Stimulated activated CD4-positive, alpha-beta T cell treated with anti-CD3 and anti-CD28 coated beads, TNF-alpha, amount 100 ng/mL, for 48 hours (primary cell): Measurements from ENCODE around the gene ANKRD36C.
"Not testable (repeated sequence)": the region's sequence is repeated elsewhere in the genome, so short reads cannot be mapped to it uniquely, and the experiment has no call there.

ENCODE experiments used
- DNase-seq, 3 donors: peaks; one replicate each; pipeline ENCODE4 v3.0.0-alpha.2; 2020; ENCODE audit warnings: low read depth in 3 of 3

Gene ANKRD36C

GRCh38 chr2:96008051-96008450, 16.4 kb upstream of the ANKRD36C start:
- DNase-seq = not testable (repeated sequence)

- DNase-seq = not testable (repeated sequence)
Measured at GRCh38 chr2:96006248-96006647, 14.6 kb upstream of the ANKRD36C start.

- peak in 1 of 3 donors; percentile 13 for DNase-seq
Measured at GRCh38 chr2:95992520-95993272, 1.1 kb upstream of the ANKRD36C start.

GRCh38 chr2:95992102-95992501, 478 bp upstream of the ANKRD36C start:
- DNase-seq = peak in 1 of 3 donors; percentile 11

- not testable (repeated sequence) for DNase-seq
Measured at GRCh38 chr2:95990884-95991283, 740 bp downstream of the ANKRD36C start.

- DNase-seq = not testable (repeated sequence)
Measured at GRCh38 chr2:95951662-95952061, 40.0 kb downstream of the ANKRD36C start.

- DNase-seq = not testable (repeated sequence)
Measured at GRCh38 chr2:95948039-95948438, 43.6 kb downstream of the ANKRD36C start.

GRCh38 chr2:95939947-95940346, 51.7 kb downstream of the ANKRD36C start:
- not testable (repeated sequence) for DNase-seq

GRCh38 chr2:95930740-95931139, 60.9 kb downstream of the ANKRD36C start:
- not testable (repeated sequence) for DNase-seq

- not testable (repeated sequence) for DNase-seq
Measured at GRCh38 chr2:95917007-95917406, 74.6 kb downstream of the ANKRD36C start.

- DNase-seq = not testable (repeated sequence)
Measured at GRCh38 chr2:95915131-95915530, 76.5 kb downstream of the ANKRD36C start.

- DNase-seq = not testable (repeated sequence)
Measured at GRCh38 chr2:95911431-95911830, 80.2 kb downstream of the ANKRD36C start.

GRCh38 chr2:95894443-95894842, 97.2 kb downstream of the ANKRD36C start:
- DNase-seq = not testable (repeated sequence)

GRCh38 chr2:95867929-95868328, 123.7 kb downstream of the ANKRD36C start:
- not testable (repeated sequence) for DNase-seq

GRCh38 chr2:95867047-95867677, 124.5 kb downstream of the ANKRD36C start:
- not testable (repeated sequence) for DNase-seq

GRCh38 chr2:95862121-95862520, 129.5 kb downstream of the ANKRD36C start:
- not testable (repeated sequence) for DNase-seq

- no peak for DNase-seq
Measured at GRCh38 chr2:95836151-95836550, 155.5 kb downstream of the ANKRD36C start.

- DNase-seq = not testable (repeated sequence)
Measured at GRCh38 chr2:95834077-95835013, 157.3 kb downstream of the ANKRD36C start.

GRCh38 chr2:95824218-95824617, 167.4 kb downstream of the ANKRD36C start:
- DNase-seq = not testable (repeated sequence)

GRCh38 chr2:95817521-95817920, 174.1 kb downstream of the ANKRD36C start:
- DNase-seq = not testable (repeated sequence)

GRCh38 chr2:95813311-95813710, 178.3 kb downstream of the ANKRD36C start:
- DNase-seq = not testable (repeated sequence)

GRCh38 chr2:95799892-95800291, 191.7 kb downstream of the ANKRD36C start:
- DNase-seq = no peak
